ENCODE results near the gene GMNN. TPM values are rescaled to one million over a fixed set of nuclear protein-coding genes. Genes with fewer than 3 reads are reported as not detected.

The GMNN gene
- total RNA-seq, 2 donors from 2014 or later = 39.2 to 42.8 TPM

DNA sequence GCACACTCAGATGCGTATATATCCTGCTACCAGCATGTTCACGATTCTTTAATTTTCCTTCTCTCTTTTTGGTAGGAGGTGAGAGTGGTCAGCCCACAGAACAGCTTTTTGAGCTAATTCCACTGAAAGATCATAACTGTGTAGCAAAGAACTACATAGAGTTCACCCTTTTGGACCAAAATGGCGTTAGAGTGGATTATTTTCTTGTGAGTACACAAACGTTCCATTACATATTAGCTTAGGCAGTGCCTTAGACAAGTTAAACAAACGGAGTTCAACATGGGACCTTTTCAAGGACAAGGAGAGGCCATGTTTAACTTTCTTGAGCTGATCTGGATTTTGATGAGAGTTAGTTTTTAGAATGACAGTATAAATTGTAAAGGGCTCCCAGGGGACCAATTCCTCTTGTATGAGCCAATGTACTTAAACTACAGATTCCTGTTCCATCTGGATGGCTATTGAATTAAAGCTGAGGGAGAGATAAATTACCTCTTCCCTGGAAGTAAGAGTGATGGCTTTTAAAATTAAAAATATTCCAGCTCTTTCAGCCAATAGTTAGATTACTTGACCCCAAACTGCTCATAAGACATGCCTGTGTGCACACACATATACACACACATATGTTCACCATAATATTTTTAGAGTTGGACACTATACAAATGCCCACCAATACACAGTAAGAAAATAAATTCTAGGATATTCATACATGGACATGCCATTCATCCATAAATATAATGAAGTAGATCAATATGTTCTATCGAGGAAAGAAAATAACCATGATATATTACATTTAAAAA is 49.6 kb downstream of the GMNN start:
- Histone ChIP-seq H3K36me3 (replicated peaks in 1 of 2; ENCODE audit: insufficient read depth in 1 of 2, low read depth in 2 of 2) (no peaks in the 10 kb centered on the region), H3K4me3 (no peak overlapping the region), H3K9me3 (no peaks in the 10 kb centered on the region), H3K27me3 (no peaks in the 10 kb centered on the region), H3K27ac (peak overlapping the region in 1 of 4 donors; percentile 31), H3K4me1 (peaks cover 29% of the 10 kb centered on the region)
- WGBS, 2 donors = 58% methylated on average over 6 of the region's 6 CpGs
- intact Hi-C loops (cut with DNase I) = no loop called here
- no peak for TF ChIP-seq POLR2A (IDR thresholded peaks at IDR 0.05)
- TF ChIP-seq, protein P1, sequence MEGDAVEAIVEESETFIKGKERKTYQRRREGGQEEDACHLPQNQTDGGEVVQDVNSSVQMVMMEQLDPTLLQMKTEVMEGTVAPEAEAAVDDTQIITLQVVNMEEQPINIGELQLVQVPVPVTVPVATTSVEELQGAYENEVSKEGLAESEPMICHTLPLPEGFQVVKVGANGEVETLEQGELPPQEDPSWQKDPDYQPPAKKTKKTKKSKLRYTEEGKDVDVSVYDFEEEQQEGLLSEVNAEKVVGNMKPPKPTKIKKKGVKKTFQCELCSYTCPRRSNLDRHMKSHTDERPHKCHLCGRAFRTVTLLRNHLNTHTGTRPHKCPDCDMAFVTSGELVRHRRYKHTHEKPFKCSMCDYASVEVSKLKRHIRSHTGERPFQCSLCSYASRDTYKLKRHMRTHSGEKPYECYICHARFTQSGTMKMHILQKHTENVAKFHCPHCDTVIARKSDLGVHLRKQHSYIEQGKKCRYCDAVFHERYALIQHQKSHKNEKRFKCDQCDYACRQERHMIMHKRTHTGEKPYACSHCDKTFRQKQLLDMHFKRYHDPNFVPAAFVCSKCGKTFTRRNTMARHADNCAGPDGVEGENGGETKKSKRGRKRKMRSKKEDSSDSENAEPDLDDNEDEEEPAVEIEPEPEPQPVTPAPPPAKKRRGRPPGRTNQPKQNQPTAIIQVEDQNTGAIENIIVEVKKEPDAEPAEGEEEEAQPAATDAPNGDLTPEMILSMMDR (IDR thresholded peaks at IDR 0.05) = no peak
- DNase-seq = no peak
- ATAC-seq = peak; percentile 36

DNA sequence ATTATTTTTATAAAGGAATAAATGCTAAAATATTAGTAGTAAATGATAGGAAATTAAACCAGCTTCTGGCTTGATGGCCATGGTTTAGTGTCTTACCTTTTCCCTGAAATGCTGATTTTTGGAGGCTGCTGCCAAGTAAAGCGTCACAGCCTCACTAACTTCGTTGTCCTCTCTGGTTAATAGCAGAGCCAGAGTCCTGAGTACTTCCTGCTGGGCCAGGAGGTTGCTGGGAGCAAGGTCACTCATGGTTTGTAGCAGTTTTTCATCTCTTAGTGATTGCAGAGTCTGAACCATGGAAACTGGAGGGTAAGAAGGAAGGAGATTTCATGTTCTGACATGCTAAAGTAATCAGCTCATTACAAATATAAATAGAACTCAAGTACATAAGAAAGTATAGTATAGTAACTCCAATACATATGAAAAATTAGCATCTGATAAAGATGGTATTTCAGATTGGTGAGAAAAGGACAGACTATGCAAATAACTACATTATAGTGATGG is 50.4 kb downstream of the GMNN start:
- Histone ChIP-seq H3K27ac (peak overlapping the region in 1 of 4 donors; percentile 50), H3K4me1 (peaks cover 29% of the 10 kb centered on the region), H3K9me3 (no peaks in the 10 kb centered on the region), H3K27me3 (no peaks in the 10 kb centered on the region), H3K4me3 (no peak overlapping the region), H3K36me3 (replicated peaks in 1 of 2; ENCODE audit: insufficient read depth in 1 of 2, low read depth in 2 of 2) (no peaks in the 10 kb centered on the region)
- DNase-seq (peak; percentile 22 to 28 (median 24)), ATAC-seq (peak; percentile 56)
- intact Hi-C loops (cut with DNase I) = no loop called here
- TF ChIP-seq, protein P1 (IDR thresholded peaks at IDR 0.05) = no peak
- TF ChIP-seq POLR2A (IDR thresholded peaks at IDR 0.05) = no peak
- WGBS, 2 donors = 20 to 25% methylated on average over 2 of the region's 2 CpGs

DNA sequence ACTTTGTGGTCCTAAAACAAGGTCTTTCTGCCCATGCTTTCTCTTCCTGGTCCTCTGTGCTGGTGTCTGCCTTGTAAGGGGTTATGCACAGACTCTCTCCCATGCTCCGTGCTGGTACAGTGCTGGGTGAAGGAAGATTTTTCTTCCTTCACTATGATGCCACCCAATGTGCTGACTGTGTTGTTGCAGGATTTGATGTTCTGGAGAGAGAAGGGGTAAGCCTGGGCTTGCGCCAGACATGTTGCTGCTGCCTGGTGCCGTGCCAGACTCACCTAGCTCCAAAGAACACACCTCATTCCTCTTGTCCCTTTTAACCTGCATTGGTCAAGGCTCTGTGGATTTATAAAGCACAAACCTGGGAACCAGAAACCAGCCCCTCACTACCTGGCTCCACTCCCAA is 52.4 kb downstream of the GMNN start:
- TF ChIP-seq, protein P1 (IDR thresholded peaks at IDR 0.05) = peak in 1 of 7 experiments; percentile 12
- no peak for TF ChIP-seq POLR2A (IDR thresholded peaks at IDR 0.05)
- Histone ChIP-seq H3K9me3 (no peaks in the 10 kb centered on the region), H3K27me3 (no peaks in the 10 kb centered on the region), H3K4me3 (no peak overlapping the region), H3K4me1 (peaks cover 41% of the 10 kb centered on the region), H3K27ac (peak overlapping the region in 1 of 4 donors; percentile 18), H3K36me3 (replicated peaks in 1 of 2; ENCODE audit: insufficient read depth in 1 of 2, low read depth in 2 of 2) (no peaks in the 10 kb centered on the region)
- DNase-seq (peak; percentile 16 to 82 (median 52)), ATAC-seq (peak; percentile 63)
- intact Hi-C loops (cut with DNase I) = no loop called here
- WGBS, 2 donors = 52 to 61% methylated on average over 3 of the region's 3 CpGs

DNA sequence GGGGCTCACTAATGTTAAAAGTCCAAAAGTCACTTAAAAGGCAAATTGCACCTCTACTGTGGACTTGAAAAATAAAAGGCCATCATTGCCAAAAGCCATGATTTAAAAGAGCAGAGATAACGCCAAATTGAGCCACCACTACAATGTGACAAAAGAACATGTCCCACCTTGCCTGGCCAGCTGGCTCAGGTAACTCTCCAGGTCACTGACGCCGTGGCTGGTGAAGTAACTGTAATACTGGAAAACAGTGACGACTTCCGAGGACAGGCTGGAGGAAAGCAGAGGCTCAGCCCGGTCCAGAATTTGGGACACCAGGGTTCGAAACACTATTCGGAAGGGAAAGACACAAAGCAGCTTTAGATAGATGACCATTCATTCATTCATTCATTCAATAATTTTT is 53.2 kb downstream of the GMNN start:
- H3K27ac ChIP-seq = no peak overlapping the region
- intact Hi-C loops (cut with DNase I) = no loop called here
- H3K9me3 ChIP-seq = no peaks in the 10 kb centered on the region
- ATAC-seq = no peak
- TF ChIP-seq, protein P1 (IDR thresholded peaks at IDR 0.05) = no peak
- TF ChIP-seq POLR2A (IDR thresholded peaks at IDR 0.05) = no peak
- 80 to 85% methylated on average over 8 of the region's 8 CpGs for WGBS, 2 donors
- H3K36me3 ChIP-seq (replicated peaks in 1 of 2; ENCODE audit: insufficient read depth in 1 of 2, low read depth in 2 of 2) = no peaks in the 10 kb centered on the region
- no peak for DNase-seq
- no peaks in the 10 kb centered on the region for H3K27me3 ChIP-seq
- no peak overlapping the region for H3K4me3 ChIP-seq
- H3K4me1 ChIP-seq = peaks cover 41% of the 10 kb centered on the region

All from body of pancreas (tissue), 4 donors.